ENCODE results near the gene OASL.
"Not testable (repeated sequence)": the region's sequence is repeated elsewhere in the genome, so short reads cannot be mapped to it uniquely, and the experiment has no call there.

OASL gene

DNA sequence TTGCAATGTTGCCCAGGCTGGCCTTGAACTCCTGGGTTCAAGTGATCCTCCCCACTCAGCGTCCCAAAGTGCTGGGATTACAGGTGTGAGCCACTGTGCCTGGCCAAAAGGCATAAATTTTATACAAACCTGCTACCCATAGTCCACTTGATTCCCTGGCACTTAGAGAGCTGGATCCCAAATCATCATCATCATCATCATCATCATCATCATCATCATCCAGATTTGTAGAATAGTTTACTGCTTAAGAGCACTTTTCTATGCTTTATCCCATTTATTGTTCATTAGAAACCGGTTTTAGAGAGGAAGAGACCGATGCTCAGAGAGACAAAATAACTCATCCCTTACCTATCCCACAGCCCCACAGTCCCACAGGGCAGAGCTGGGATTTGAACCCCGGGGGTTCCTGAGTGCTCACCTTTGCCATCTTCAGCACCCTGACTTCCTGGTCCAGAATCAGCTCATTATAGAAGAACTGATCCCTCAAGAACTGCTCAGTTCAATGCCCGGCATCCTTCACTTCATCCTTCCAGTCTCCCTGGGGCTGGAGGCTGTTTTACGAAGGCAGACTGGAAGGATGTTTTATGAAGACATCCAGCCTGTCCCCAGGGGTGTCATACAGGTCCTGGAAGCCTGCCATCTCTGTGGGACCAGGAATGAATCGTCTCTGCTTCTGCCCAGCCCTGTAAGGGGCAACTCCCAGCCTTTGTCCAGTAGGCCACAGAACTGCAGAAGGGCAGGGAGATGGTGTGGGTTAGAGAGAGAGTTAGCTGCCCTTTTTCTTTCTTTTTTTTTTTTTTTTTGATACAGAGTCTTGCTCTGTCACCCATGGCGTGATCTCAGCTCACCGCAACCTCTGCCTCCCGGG lies 20.2 kb upstream of the OASL start:
- DNase-seq (ENCODE audit: low read depth, low spot score), result no peak

GRCh38 chr12:121057794-121058193 lies 18.7 kb upstream of the OASL start:
- no peak for DNase-seq (ENCODE audit: low read depth, low spot score)

DNA sequence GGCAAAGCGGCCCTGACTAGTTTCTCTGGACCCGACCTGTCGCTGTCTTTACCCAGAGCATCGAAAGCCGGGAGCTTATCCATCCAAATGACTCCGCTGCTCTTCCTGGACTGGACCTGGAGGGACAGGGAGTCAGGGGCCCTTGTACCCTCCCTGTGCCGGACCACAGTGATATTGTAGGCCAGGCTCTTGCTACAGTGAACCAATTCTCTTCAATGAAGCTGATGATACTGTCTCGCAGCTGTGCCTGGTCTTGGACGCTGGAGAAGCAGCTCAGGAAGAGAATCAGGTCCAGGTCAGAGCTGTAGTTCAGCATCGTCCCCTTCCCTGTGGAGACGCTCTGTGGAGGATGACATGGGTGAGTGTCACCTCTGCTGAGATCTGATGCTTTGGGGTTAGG lies 14.7 kb upstream of the OASL start:
- no peak for DNase-seq (ENCODE audit: low read depth, low spot score)

- DNase-seq (ENCODE audit: low read depth, low spot score), result peak; percentile 13
Observed at GRCh38 chr12:121050725-121051124, 11.7 kb upstream of the OASL start.

GRCh38 chr12:121048442-121048841 lies 9.4 kb upstream of the OASL start:
- no peak for DNase-seq (ENCODE audit: low read depth, low spot score)

DNA sequence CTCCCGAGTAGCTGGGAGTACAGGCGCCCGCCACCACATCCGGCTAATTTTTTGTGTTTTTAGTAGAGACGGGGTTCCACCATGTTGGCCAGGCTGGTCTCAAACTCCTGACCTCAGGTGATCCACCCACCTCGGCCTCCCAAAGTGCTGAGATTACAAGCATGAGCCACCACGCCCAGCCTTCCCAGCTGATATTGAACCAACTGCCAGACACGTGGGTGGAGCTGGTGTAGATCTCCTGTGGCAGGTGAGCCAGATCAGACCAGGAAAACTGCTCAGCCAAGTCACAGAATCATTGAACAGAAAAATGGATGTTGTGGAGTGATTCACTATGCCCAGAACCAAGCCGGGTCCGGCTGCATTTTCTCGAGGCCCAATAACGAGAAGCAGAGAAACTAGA lies 8.4 kb upstream of the OASL start:
- DNase-seq (ENCODE audit: low read depth, low spot score), result not testable (repeated sequence)

DNA sequence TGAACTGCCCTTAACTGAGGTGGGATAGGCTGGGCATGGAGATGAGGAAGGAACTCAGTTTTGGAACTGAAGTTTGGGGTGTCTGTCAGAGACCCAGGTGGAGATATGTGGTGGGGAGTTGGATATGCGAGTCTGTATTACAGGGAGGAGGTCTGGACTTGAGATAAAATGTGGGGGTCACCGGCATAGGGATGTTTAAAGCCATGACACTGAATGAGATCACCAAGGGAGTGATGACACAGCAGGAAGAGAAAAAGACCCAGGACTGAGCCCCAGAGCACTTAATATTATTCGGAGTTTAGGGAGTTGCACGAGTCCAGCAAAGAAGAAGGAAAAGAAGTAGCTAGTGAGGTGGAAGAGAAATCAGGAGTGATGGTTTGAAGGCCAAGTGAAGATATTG lies 4.0 kb upstream of the OASL start:
- no peak for DNase-seq (ENCODE audit: low read depth, low spot score)

DNA sequence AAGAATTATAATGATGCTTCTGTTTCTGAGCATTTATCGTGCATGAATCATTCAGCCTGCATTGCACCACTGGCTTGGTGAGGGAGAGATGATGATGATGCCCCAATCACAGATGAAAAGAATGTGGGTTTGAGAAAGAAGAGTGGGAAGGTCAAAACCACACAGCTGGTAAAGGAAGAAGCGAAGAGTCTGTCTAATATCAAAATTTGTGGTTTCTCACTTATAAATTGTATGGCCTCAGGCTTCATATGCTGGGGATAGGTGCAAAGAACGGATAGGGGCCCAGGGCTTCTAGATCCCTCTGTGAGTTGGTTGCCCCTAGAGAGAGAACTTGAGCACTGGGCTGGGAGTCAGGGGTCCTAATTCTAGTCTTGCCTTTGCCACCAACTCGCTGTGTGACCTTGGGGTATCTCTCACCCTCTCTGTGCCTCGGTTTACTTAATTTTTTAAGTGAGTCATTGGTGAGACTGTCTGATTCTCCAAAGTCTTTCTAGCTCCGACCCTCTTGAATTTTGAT lies 2.2 kb downstream of the OASL start:
- peak; percentile 55 for DNase-seq (ENCODE audit: low read depth, low spot score)

GRCh38 chr12:121034616-121035305 lies 4.3 kb downstream of the OASL start:
- no peak for DNase-seq (ENCODE audit: low read depth, low spot score)

DNA sequence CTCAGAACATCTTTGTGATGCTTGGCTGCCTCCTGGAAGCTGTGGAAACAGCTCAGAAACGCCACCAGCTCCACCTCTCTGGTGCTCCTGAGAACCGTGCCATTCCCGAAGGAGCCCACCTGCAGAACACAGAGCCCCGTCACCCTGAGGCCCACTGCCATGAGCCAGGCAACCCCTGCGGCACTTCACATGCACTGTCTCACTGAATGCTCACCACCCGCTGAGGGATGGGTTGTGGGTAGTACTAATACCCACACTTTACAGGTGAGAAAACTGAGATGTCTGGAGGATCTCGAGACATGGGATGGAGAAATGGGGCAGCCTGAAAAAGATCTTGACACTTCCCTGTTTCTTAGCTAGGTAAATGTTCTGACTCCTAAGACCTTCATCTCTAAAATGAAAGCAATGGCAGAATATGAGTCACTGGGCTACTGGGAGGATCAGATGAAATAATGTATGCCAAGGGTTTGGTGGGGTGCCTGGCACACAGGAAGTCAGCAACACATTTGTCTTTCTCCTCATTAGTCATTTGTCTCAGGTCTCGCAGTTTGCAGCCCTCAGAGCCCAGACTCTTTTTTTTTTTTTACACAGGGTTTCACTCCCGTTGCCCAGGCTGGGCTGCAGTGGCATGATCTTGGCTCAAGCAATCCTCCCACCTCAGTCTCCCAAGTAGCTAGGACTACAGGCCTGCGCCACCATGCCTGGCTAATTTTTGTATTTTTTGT lies 5.3 kb downstream of the OASL start:
- peak; percentile 67 for DNase-seq (ENCODE audit: low read depth, low spot score)

GRCh38 chr12:121030576-121031212 lies 8.4 kb downstream of the OASL start:
- DNase-seq (ENCODE audit: low read depth, low spot score), result no peak

DNA sequence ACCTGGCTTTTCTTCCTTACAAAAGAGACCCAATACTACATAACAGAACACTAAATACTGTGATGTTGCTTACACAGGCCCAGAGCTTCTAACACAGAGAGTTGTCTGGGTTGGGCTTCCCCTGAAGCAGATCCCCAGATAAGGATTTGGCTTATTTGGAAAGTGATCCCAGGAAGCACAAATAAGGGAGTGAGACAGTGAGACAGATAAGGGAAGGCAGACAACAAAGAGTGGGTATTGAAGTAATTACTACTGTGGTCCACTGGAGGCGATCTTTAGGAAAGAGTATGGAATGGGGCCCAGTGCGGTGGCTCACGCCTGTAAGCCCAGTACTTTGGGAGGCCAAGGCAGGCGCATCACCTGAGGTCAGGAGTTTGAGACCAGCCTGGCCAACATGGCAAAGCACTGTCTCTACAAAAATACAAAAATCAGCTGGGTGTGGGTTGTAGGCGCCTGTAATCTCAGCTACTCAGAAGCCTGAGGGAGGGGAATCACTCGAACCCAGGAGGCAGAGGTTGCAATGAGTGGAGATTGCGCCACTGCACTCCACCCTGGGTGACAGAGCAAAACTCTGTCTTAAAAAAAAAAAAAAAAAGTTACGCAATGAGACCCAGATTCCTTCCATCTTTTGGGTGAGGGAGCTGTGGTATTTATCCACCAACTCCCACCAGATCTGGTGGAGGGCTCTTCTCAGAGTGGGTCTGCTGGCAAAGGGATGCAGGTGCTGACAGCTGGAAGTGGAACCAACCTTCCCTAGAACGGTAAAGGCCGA lies 12.6 kb downstream of the OASL start:
- no peak for DNase-seq (ENCODE audit: low read depth, low spot score)

GRCh38 chr12:121025442-121026226 lies 13.4 kb downstream of the OASL start:
- no peak for DNase-seq (ENCODE audit: low read depth, low spot score)

DNA sequence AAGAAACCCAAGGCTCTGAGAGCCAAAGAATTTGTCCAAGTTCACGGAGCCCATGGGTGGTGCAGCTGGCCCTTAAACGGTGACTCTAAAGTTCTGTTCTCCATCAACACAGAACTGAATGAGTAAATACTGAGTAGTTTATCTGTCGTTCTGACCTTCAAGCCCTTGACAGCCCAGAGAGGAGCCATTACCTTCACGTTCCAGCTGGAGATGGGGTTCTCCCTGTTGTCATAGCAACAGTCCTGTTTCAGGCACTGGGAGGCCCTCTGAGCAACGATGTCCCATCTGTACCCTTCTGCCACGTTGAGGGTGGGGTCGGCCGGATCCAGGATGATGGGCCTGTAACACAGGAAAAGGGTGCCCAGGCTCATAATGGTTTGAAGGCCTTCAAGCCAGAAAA lies 15.2 kb downstream of the OASL start:
- no peak for DNase-seq (ENCODE audit: low read depth, low spot score)

DNA sequence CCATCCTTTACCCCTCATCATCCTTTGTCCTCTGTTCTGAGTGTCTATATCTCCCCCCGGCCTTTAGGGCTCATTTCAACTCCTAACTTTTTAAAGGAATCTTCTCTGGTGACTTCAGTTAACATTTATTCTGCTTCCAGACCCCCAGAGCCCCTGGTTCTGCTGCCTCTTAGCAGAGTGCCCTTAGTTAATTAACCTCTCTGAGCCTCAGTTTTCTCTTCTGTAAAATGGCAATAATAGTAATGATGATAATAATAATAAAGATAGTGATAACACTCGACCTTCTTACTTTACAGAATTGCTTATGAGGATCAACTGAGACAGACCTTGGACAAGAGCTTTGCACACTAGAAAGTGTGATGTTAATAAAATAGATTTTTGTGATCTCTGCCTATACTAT lies 16.3 kb downstream of the OASL start:
- no peak for DNase-seq (ENCODE audit: low read depth, low spot score)

DNA sequence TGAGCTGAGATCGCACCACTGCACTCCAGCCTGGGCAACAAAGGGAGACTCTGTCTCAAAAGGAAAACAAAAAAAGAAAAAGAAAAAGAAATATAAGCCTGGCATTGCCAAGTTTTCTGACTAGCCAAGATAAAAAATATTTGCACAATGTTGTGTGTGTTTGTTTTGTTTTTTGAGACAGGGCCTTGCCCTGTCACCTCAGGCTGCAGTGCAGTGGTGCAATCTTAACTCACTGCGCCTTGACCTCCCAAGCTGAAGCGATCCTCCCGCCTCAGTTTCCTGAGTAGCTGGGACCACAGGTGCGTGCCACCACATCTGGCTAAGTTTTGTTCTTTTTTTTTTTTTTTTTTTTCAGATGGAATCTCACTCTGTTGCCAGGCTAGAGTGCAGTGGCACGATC lies 17.3 kb downstream of the OASL start:
- no peak for DNase-seq (ENCODE audit: low read depth, low spot score)

DNA sequence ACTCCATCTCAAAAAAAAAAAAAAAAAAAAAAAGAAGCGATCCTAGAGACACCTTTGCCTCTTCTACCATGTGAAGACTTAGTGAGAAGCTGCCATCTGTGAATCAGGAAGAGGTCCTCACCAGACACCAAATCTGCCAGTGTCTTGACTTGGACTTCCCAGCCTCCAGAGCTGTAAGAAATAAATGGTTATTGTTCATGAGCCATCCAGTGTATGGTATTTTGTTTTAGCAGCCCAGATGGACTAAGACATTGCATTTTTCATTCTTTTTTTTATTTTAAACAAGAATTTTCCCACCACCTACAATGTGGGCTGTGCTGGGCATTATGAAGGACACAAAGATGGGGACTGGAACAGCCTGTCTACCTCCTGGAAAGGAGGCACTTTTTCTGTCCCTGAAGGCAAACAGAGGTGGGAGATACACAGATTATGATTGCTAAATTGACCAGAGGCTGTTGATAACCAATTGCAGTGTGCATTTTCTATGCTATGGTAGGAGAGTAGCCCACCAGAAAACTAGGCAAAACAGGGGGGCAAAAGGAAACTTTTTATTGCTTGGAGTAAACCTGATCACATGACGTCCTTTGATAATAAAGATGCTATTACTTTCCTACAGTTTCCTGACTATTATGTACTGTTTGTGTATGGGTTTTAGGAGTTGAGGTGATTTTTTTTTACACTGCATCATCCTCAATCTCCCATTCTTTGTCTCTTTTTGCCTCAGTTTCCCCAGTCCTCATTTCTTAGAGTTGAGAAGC lies 20.0 kb downstream of the OASL start:
- DNase-seq (ENCODE audit: low read depth, low spot score), result no peak

- DNase-seq (ENCODE audit: low read depth, low spot score), result no peak
Observed at GRCh38 chr12:121017966-121018491, 21.0 kb downstream of the OASL start.
